GM12878 (cell line): ENCODE data around the gene OPCML. TPM values are rescaled to one million over a fixed set of nuclear protein-coding genes. Genes with fewer than 3 reads are reported as not detected.

ENCODE experiments used
- ATAC-seq: fragments of 200-7000 bp; cut with Tn5 transposase; 3 replicates; pipeline ENCODE4 v1.9.1; 2020; ENCODE audit warnings: mild to moderate bottlenecking, moderate library complexity
- BruUV-seq: library from RNA; stranded (reverse); fragments of 400-500 nt; replicated peaks from 2 replicates; lab custom pipeline; 2021; lab: Mats Ljungman, UMichigan
- CTCF ChIA-PET: fragments of 300-600 bp; sonication (Branson Sonifier 250); formaldehyde crosslinking; extraction: SDS; loops from one replicate; lab custom pipeline; 2021; ENCODE audit warnings: inconsistent platforms; lab: Yijun Ruan, JAX
- POLR2A ChIA-PET: fragments of 350-600 bp; formaldehyde crosslinking; extraction: SDS; loops from one replicate; lab custom pipeline; 2021; ENCODE audit warnings: inconsistent platforms; lab: Charles Lee
- RAD21 ChIA-PET: fragments of 300-600 bp; sonication (Branson Sonifier 250); formaldehyde crosslinking; loops from one replicate; lab custom pipeline; 2023; ENCODE audit warnings: antibody characterized with exemption; ENCODE audit not compliant: unreplicated experiment; lab: Charles Lee
- SMC1A ChIA-PET: fragments of 300-600 bp; sonication (Branson Sonifier 250); formaldehyde crosslinking; loops from one replicate; lab custom pipeline; 2023; ENCODE audit not compliant: unreplicated experiment, uncharacterized antibody; lab: Charles Lee
- DNase-seq: peaks from one replicate; pipeline ENCODE4 v3.0.0-alpha.2; 2011; ENCODE audit warnings: low read depth, low spot score
- FAIRE-seq: peaks from 3 replicates; lab custom pipeline; 2011; peaks lifted over from hg19 to GRCh38; lab: Jason Lieb, UNC
- H2AFZ ChIP-seq: 2 replicates; pipeline ENCODE4 v1.6.0; 2011; ENCODE audit warnings: low read depth, low read length, control low read depth; ENCODE audit not compliant: control insufficient read depth
- H3K27ac ChIP-seq: 2 replicates; pipeline ENCODE4 v1.5.1; 2011; ENCODE audit warnings: control low read depth; ENCODE audit not compliant: control insufficient read depth, insufficient read depth
- H3K27me3 ChIP-seq, 2 experiments: replicated peaks in 1 of 2; 2 replicates each; pipeline versions ENCODE4 v1.6.0 to v1.6.1; 2011; ENCODE audit warnings: low read length in 1 of 2; ENCODE audit not compliant: control insufficient read depth in 2 of 2, insufficient read depth in 2 of 2
- H3K36me3 ChIP-seq, 2 experiments: 2 replicates each; pipeline ENCODE4 v1.5.1; 2011; ENCODE audit warnings: low read length in 1 of 2; ENCODE audit not compliant: control insufficient read depth in 2 of 2, insufficient read depth in 2 of 2
- H3K4me1 ChIP-seq: 2 replicates; pipeline ENCODE4 v1.6.1; 2011; ENCODE audit warnings: mild to moderate bottlenecking, low read length, moderate library complexity, mixed read lengths; ENCODE audit not compliant: control insufficient read depth, insufficient read depth
- H3K4me2 ChIP-seq: 2 replicates; pipeline ENCODE4 v1.6.0; 2011; ENCODE audit warnings: control low read depth; ENCODE audit not compliant: control insufficient read depth, insufficient read depth
- H3K4me3 ChIP-seq: fragments of 200-600 bp; sonication (generic); 2 replicates; pipeline ENCODE4 v1.5.1; 2016
- H3K79me2 ChIP-seq: 2 replicates; pipeline ENCODE4 v1.6.0; 2011; ENCODE audit warnings: low read length; ENCODE audit not compliant: control insufficient read depth, insufficient read depth
- H3K9ac ChIP-seq: 2 replicates; pipeline ENCODE4 v1.8.0; 2011; ENCODE audit warnings: low read length, control low read depth, mixed read lengths; ENCODE audit not compliant: control insufficient read depth, insufficient read depth
- H3K9me3 ChIP-seq: replicated peaks from 3 replicates; pipeline ENCODE4 v1.5.1; 2011; ENCODE audit warnings: mild to moderate bottlenecking, low read length; ENCODE audit not compliant: control insufficient read depth, insufficient read depth
- H4K20me1 ChIP-seq: 2 replicates; pipeline ENCODE4 v1.6.0; 2011; ENCODE audit not compliant: control insufficient read depth, insufficient read depth
- ATF7 ChIP-seq: fragments of 450-650 bp; IDR thresholded peaks from 2 replicates; pipeline ENCODE4 v1.6.1; 2016; ENCODE audit warnings: low read depth, mild to moderate bottlenecking
- BHLHE40 ChIP-seq, 2 experiments: fragments of 450-650 bp in 1 of 2; IDR thresholded peaks; 2 replicates each; pipeline ENCODE4 v1.6.1; 2011 to 2017; ENCODE audit warnings: low read depth in 2 of 2, borderline replicate concordance in 1 of 2, improper control_type of control experiment in 1 of 2, low read length in 1 of 2, mild to moderate bottlenecking in 1 of 2
- CBX3 ChIP-seq: fragments of 200-600 bp; sonication (generic); IDR thresholded peaks from 2 replicates; pipeline ENCODE4 v1.6.1; 2016; ENCODE audit warnings: low read depth, borderline replicate concordance
- ESRRA ChIP-seq: IDR thresholded peaks from 2 replicates; pipeline ENCODE4 v1.6.1; 2012; ENCODE audit warnings: mild to moderate bottlenecking, low read length, improper control_type of control experiment
- GABPA ChIP-seq: IDR thresholded peaks from 2 replicates; pipeline ENCODE4 v1.6.1; 2014; ENCODE audit warnings: antibody characterized with exemption, low read depth, mild to moderate bottlenecking, inconsistent platforms
- IKZF1 ChIP-seq: fragments of 450-650 bp; conservative IDR thresholded peaks from 2 replicates; pipeline ENCODE4 v1.6.1; 2017; ENCODE audit warnings: antibody characterized with exemption, mild to moderate bottlenecking
- MTA3 ChIP-seq: IDR thresholded peaks from 2 replicates; pipeline ENCODE4 v1.6.1; 2012; ENCODE audit warnings: low read length, inconsistent platforms, borderline replicate concordance
- NR2C2 ChIP-seq: IDR thresholded peaks from 2 replicates; pipeline ENCODE4 v1.6.1; 2011; ENCODE audit warnings: borderline replicate concordance, low read depth; ENCODE audit not compliant: control insufficient read depth, insufficient read length
- RAD21 ChIP-seq: IDR thresholded peaks from 2 replicates; pipeline ENCODE4 v1.6.1; 2011; ENCODE audit warnings: mild to moderate bottlenecking, low read depth, low read length, moderate library complexity; ENCODE audit not compliant: insufficient read depth
- RAD51 ChIP-seq: fragments of 450-650 bp; IDR thresholded peaks from 2 replicates; pipeline ENCODE4 v1.6.1; 2016; ENCODE audit warnings: moderate library complexity, mild to moderate bottlenecking, inconsistent platforms
- RB1 ChIP-seq: fragments of 450-650 bp; formaldehyde crosslinking; IDR thresholded peaks from 2 replicates; pipeline ENCODE4 v1.6.1; 2017; ENCODE audit warnings: mild to moderate bottlenecking, borderline replicate concordance
- RCOR1 ChIP-seq: conservative IDR thresholded peaks from 2 replicates; pipeline ENCODE4 v1.6.1; 2012; ENCODE audit warnings: low read depth, low read length, improper control_type of control experiment
- TCF7 ChIP-seq: IDR thresholded peaks from 2 replicates; pipeline ENCODE4 v1.6.1; 2014; ENCODE audit warnings: antibody characterized with exemption, borderline replicate concordance
- ZZZ3 ChIP-seq: IDR thresholded peaks from 2 replicates; pipeline ENCODE4 v1.6.1; 2011; ENCODE audit warnings: low read depth; ENCODE audit not compliant: control insufficient read depth, insufficient read length
- WGBS: methylation state at CpG from one replicate; pipeline ENCODE4 v1.1.6; 2016; ENCODE audit warnings: low lambda C conversion rate; ENCODE audit not compliant: insufficient replicate concordance, insufficient coverage; ENCODE audit errors: missing lambda C conversion rate; 5-methylcytosine and 5-hydroxymethylcytosine counted together
- in situ Hi-C: fragments of 300-500 bp; cut with MboI; formaldehyde crosslinking; loops from 9 replicates; pipeline ENCODE4 v1.14.3; 2018; ENCODE audit warnings: mixed read lengths
- intact Hi-C: fragments of 100-400 bp; cut with micrococcal nuclease; formaldehyde crosslinking; loops from one replicate; pipeline ENCODE4 v1.14.2; 2022; ENCODE audit not compliant: unreplicated experiment
- polyA plus RNA-seq, 11 experiments: library from polyadenylated mRNA; depleted of rRNA in 4 of 11; unstranded in 6 of 11; stranded (reverse) in 5 of 11; fragments of >200 nt; fragmentation: Nextera tagmentation in 4 of 11; fragmentation: Illumina TruSeq in 1 of 11; extraction: Ambion mirVana in 4 of 11; extraction: Trizol in 1 of 11; gene quantifications; 1 replicate in 1 of 11; 2 replicates in 10 of 11; pipeline versions ENCODE4 v1.2.1 to v1.2.3, GENCODE V29; 2011 to 2016; ENCODE audit warnings: inconsistent platforms in 2 of 11, missing spikeins in 2 of 11, low read depth in 1 of 11
- total RNA-seq, 4 experiments: library from RNA; depleted of rRNA in 3 of 4; stranded (reverse); fragments of >200 nt in 3 of 4; fragmentation: Illumina TruSeq in 1 of 4; extraction: Trizol in 1 of 4; gene quantifications; 2 replicates each; pipeline versions ENCODE4 v1.2.1 to v1.2.3, GENCODE V29; 2013 to 2021
- TF ChIP-seq, protein P1 (sequence below): IDR thresholded peaks from 2 replicates; pipeline ENCODE4 v1.6.1; 2012; ENCODE audit warnings: low read depth, low read length, improper control_type of control experiment
- TF ChIP-seq, protein P2 (sequence below): fragments of 150-350 bp; IDR thresholded peaks from 2 replicates; pipeline ENCODE4 v1.6.1; 2014; ENCODE audit warnings: mild to moderate bottlenecking, low read depth, low read length

The OPCML gene
- total and polyA plus RNA-seq, 10 of the 15 experiments (the other 5 are each of a cell fraction or from before 2014, with no cell fraction given), result 0.84 TPM; not detected in 9

DNA sequence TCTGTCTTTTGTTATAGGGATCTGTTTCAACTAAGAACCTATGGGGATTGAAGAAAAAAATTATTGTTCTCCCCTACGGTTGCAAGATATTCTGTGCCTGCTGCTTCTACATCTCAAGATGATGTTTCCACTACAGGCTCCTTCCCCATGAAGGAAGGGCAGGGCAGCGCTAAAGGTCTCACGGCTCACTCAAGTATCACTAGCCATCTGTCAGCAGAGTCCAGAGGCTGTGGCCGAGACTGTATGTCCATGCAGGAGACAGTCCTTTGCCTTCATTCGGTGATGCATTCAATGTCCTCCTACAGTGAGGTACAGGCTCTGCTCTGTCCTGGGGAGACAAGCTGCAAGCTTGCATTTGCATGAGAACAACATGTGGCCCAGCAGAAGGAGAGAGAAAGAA lies 518.0 kb downstream of the OPCML start:
- Histone ChIP-seq H3K9me3 (no peaks in the 10 kb centered on the region), H2AFZ (no peak overlapping the region), H3K9ac (no peak overlapping the region), H3K79me2 (no peaks in the 10 kb centered on the region), H3K27ac (no peak overlapping the region), H3K27me3 (peaks cover 0 to 2% of the 10 kb centered on the region in 2 experiments; a peak in 1 of 4 replicates), H3K4me1 (no peaks in the 10 kb centered on the region), H4K20me1 (no peaks in the 10 kb centered on the region), H3K36me3 (no peaks in the 10 kb centered on the region), H3K4me2 (no peak overlapping the region), H3K4me3 (no peak overlapping the region)
- ChIA-PET RAD21 (no interaction called here), POLR2A (no interaction called here), SMC1A (no interaction called here), CTCF (no interaction called here)
- BruUV-seq, result no TSS peak
- FAIRE-seq (no peak), DNase-seq (no peak), ATAC-seq (no peak)
- intact Hi-C loops, result no loop called here
- TF ChIP-seq ESRRA (no peak), BHLHE40 (IDR thresholded peaks at IDR 0.05; ENCODE audit: borderline replicate concordance in 1 of 2, low read depth in 2 of 2, low read length in 1 of 2) (no peak), IKZF1 (no peak), GABPA (no peak), ZZZ3 (no peak), TCF7 (no peak), ATF7 (no peak), RAD51 (no peak), NR2C2 (no peak), CBX3 (no peak), RB1 (no peak), RAD21 (no peak), MTA3 (no peak), RCOR1 (no peak)
- TF ChIP-seq, protein P1, sequence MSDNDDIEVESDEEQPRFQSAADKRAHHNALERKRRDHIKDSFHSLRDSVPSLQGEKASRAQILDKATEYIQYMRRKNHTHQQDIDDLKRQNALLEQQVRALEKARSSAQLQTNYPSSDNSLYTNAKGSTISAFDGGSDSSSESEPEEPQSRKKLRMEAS, result no peak
- TF ChIP-seq, protein P2, sequence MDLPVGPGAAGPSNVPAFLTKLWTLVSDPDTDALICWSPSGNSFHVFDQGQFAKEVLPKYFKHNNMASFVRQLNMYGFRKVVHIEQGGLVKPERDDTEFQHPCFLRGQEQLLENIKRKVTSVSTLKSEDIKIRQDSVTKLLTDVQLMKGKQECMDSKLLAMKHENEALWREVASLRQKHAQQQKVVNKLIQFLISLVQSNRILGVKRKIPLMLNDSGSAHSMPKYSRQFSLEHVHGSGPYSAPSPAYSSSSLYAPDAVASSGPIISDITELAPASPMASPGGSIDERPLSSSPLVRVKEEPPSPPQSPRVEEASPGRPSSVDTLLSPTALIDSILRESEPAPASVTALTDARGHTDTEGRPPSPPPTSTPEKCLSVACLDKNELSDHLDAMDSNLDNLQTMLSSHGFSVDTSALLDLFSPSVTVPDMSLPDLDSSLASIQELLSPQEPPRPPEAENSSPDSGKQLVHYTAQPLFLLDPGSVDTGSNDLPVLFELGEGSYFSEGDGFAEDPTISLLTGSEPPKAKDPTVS, result no peak
- in situ Hi-C loops, result no loop called here
- 43% methylated on average over 5 of the region's 5 CpGs for WGBS
